ENCODE results near the gene NAA20.

NAA20 gene

GRCh38 chr20:20017001-20017843 is at the start of gene NAA20:
NAA20 (plus strand) TSS chr20:20017362; CDS start chr20:20017397, 35 bp downstream.
- peak; percentile 93 for DNase-seq

GRCh38 chr20:19967445-19967844 is 49.7 kb upstream of the NAA20 start:
- DNase-seq: no peak

- no peak for DNase-seq
Measured at GRCh38 chr20:19968028-19968427, 49.1 kb upstream of the NAA20 start.

- no peak for DNase-seq
Measured at GRCh38 chr20:19968466-19969073, 48.6 kb upstream of the NAA20 start.

- no peak for DNase-seq
Measured at GRCh38 chr20:19969106-19969505, 48.1 kb upstream of the NAA20 start.

GRCh38 chr20:19969507-19970255 is 47.5 kb upstream of the NAA20 start:
- DNase-seq: no peak

GRCh38 chr20:19970256-19970765 is 46.9 kb upstream of the NAA20 start:
- DNase-seq: no peak

- DNase-seq: no peak
Measured at GRCh38 chr20:19971116-19971515, 46.0 kb upstream of the NAA20 start.

- DNase-seq: peak; percentile 84
Measured at GRCh38 chr20:19973961-19974629, 43.1 kb upstream of the NAA20 start.

GRCh38 chr20:19974630-19975435 is 42.3 kb upstream of the NAA20 start:
- DNase-seq: peak; percentile 94

- DNase-seq: no peak
Measured at GRCh38 chr20:19975436-19975799, 41.7 kb upstream of the NAA20 start.

GRCh38 chr20:19975901-19976300 is 41.3 kb upstream of the NAA20 start:
- DNase-seq: no peak

- DNase-seq: no peak
Measured at GRCh38 chr20:19976595-19977372, 40.4 kb upstream of the NAA20 start.

- DNase-seq: no peak
Measured at GRCh38 chr20:19977373-19977770, 39.8 kb upstream of the NAA20 start.

GRCh38 chr20:19978511-19979210 is 38.5 kb upstream of the NAA20 start:
- peak; percentile 66 for DNase-seq

GRCh38 chr20:19981031-19981451 is 36.1 kb upstream of the NAA20 start:
- no peak for DNase-seq

- DNase-seq: peak; percentile 80
Measured at GRCh38 chr20:19986419-19986818, 30.7 kb upstream of the NAA20 start.

GRCh38 chr20:19987046-19987445 is 30.1 kb upstream of the NAA20 start:
- no peak for DNase-seq

GRCh38 chr20:19990850-19991249 is 26.3 kb upstream of the NAA20 start:
- no peak for DNase-seq

- no peak for DNase-seq
Measured at GRCh38 chr20:19991308-19991707, 25.9 kb upstream of the NAA20 start.

GRCh38 chr20:19991854-19992253 is 25.3 kb upstream of the NAA20 start:
- no peak for DNase-seq

Data from suppressor macrophage treated with lipopolysaccharide for 4 hours (primary cell).